Activated naive CD8-positive, alpha-beta T cell treated with anti-CD3 and anti-CD28 coated beads, Interleukin-2, amount 10 ng/mL, durations not matched to agents 7 days and 5 days (primary cell): Measurements from ENCODE around the gene SFMBT1. TPM values are rescaled to one million over a fixed set of nuclear protein-coding genes. Genes with fewer than 3 reads are reported as not detected.

Experiments used
- ATAC-seq: fragments of 150-1000 bp; cut with Tn5 transposase; one replicate; pipeline ENCODE4 v1.10.0; 2021; ENCODE audit warnings: low read depth, moderate library complexity
- POLR2A ChIA-PET: fragments of 350-600 bp; sonication (Branson Sonifier 250); formaldehyde crosslinking; loops from one replicate; lab custom pipeline; 2021; ENCODE audit warnings: antibody characterized with exemption; lab: Charles Lee
- DNase-seq: peaks from one replicate; pipeline ENCODE4 v3.0.0; 2021
- H3K27ac Mint-ChIP-seq: one replicate; pipeline ENCODE4 v1.8.0; 2022; ENCODE audit warnings: mild to moderate bottlenecking, mixed read lengths
- H3K27me3 Mint-ChIP-seq: one replicate; pipeline ENCODE4 v1.8.0; 2022; ENCODE audit warnings: mild to moderate bottlenecking, moderate library complexity, mixed read lengths
- H3K36me3 Mint-ChIP-seq: one replicate; pipeline ENCODE4 v1.8.0; 2021; ENCODE audit warnings: mild to moderate bottlenecking, mixed read lengths
- H3K4me1 Mint-ChIP-seq: one replicate; pipeline ENCODE4 v1.8.0; 2021; ENCODE audit warnings: mixed read lengths
- H3K4me3 Mint-ChIP-seq: one replicate; pipeline ENCODE4 v1.8.0; 2022; ENCODE audit warnings: mild to moderate bottlenecking, moderate library complexity, mixed read lengths
- H3K9me3 Mint-ChIP-seq: one replicate; pipeline ENCODE4 v1.8.0; 2021; ENCODE audit warnings: mixed read lengths
- total RNA-seq, 2 experiments: library from RNA; stranded (reverse); gene quantifications; one replicate each; pipeline ENCODE4 v1.2.3, GENCODE V29; 2021

The SFMBT1 gene, protein sequence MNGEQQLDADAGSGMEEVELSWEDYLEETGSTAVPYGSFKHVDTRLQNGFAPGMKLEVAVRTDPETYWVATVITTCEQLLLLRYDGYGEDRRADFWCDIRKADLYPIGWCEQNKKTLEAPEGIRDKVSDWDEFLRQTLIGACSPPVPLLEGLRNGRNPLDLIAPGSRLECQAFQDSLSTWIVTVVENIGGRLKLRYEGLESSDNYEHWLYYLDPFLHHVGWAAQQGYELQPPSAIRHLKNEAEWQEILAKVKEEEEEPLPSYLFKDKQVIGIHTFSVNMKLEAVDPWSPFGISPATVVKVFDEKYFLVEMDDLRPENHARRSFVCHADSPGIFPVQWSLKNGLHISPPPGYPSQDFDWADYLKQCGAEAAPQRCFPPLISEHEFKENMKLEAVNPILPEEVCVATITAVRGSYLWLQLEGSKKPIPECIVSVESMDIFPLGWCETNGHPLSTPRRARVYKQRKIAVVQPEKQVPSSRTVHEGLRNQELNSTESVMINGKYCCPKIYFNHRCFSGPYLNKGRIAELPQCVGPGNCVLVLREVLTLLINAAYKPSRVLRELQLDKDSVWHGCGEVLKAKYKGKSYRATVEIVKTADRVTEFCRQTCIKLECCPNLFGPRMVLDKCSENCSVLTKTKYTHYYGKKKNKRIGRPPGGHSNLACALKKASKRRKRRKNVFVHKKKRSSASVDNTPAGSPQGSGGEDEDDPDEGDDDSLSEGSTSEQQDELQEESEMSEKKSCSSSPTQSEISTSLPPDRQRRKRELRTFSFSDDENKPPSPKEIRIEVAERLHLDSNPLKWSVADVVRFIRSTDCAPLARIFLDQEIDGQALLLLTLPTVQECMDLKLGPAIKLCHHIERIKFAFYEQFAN
- total RNA-seq: 10 to 100 TPM; 29.5 to 30.8 TPM

DNA sequence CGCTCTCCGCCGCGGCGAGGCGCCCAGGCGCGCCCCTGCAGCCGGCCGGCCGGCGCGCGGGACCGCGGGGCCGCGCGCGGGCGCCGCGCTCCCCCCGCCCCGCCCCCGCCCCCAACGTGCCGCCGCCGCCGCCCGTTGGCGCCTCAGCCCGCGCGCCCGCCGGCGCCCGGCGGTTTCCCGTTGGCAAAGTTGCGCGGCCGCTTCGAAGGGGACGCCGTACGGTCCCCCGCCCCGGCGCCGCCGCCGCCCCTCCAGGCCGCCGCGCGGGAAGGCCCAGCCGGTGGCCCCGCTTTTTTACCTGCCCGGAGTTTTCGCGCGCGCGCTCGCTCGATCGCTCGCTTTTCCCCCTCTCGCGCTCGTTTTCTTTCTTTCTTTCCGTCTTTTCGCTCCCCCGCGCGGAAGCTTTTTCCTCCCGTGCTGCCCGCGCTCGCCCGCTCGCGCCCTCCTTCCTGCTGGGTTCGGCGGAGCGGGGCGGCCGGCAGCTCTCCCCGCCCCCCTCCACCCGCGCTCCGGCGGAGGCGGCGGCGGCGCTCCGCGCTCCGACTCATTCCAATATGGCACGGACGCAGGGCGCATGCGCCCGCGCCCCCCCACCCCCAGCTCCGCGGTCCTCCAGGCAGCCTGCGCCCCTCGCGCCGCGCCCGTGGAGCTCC, at the start of gene SFMBT1:
TSS of gene SFMBT1 (minus strand) at position 556 of the 653 bp plus-strand sequence. CDS start 76,945 bp downstream, outside the sequence.
- POLR2A ChIA-PET: interaction anchor here (0.6 to 2.2 kb wide), 14 partner anchors 14 to 360 kb away, joined by 3 to 8 read pairs (median 4); partner anchors contain the start of genes GNL3 and PBRM1
- peaks cover 5% of the 10 kb centered on the region for H3K27me3 Mint-ChIP-seq
- H3K9me3 Mint-ChIP-seq: no peaks in the 10 kb centered on the region

GRCh38 chr3:53092942-53093341, 47.1 kb upstream of the SFMBT1 start:
- H3K36me3 Mint-ChIP-seq: peaks cover 11% of the 10 kb centered on the region
- POLR2A ChIA-PET: no interaction called here
- H3K27ac Mint-ChIP-seq: no peak overlapping the region
- ATAC-seq (no peak), DNase-seq (no peak)
- H3K9me3 Mint-ChIP-seq: no peaks in the 10 kb centered on the region
- no peak overlapping the region for H3K4me3 Mint-ChIP-seq
- peaks cover 5% of the 10 kb centered on the region for H3K4me1 Mint-ChIP-seq
- H3K27me3 Mint-ChIP-seq: no peaks in the 10 kb centered on the region

More for the DNA sequence above, at the start of gene SFMBT1:
- peak; percentile 49 for ATAC-seq
- Mint-ChIP-seq H3K36me3 (no peaks in the 10 kb centered on the region), H3K4me3 (peak within 1 kb of the TSS; percentile 92), H3K27ac (peak within 1 kb of the TSS; percentile 95), H3K4me1 (peaks cover 25% of the 10 kb centered on the region)
- peak; percentile 77 for DNase-seq

- POLR2A ChIA-PET: no interaction called here
- no peak overlapping the region for H3K4me3 Mint-ChIP-seq
- H3K4me1 Mint-ChIP-seq: peaks cover 2% of the 10 kb centered on the region
- no peak for DNase-seq
- H3K9me3 Mint-ChIP-seq: no peaks in the 10 kb centered on the region
- no peak for ATAC-seq
- H3K36me3 Mint-ChIP-seq: peaks cover 11% of the 10 kb centered on the region
- no peak overlapping the region for H3K27ac Mint-ChIP-seq
- no peaks in the 10 kb centered on the region for H3K27me3 Mint-ChIP-seq
Measured at GRCh38 chr3:53092216-53092615, 46.3 kb upstream of the SFMBT1 start.

DNA sequence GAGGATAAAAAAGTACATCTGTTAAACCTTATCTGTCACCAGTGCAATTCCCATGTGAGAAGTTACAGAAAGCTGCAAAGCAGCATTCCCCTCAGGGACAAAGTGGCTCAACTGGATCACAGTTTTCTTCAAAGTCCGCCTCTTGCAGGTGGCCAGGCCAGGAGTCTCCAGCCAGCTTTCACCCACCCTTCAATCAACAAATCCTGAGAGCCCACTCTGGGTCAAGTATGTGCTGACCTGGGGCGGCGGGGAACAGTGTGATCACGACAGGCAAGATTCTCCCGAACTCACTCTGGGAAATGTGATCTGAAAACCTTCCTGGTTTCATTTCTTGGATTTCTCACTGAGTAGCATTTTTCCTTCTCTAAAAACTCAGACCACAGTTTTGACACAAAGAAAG, 45.1 kb upstream of the SFMBT1 start:
- ATAC-seq (no peak), DNase-seq (no peak)
- peaks cover 10% of the 10 kb centered on the region for H3K36me3 Mint-ChIP-seq
- no peak overlapping the region for H3K4me3 Mint-ChIP-seq
- H3K9me3 Mint-ChIP-seq: no peaks in the 10 kb centered on the region
- H3K27me3 Mint-ChIP-seq: no peaks in the 10 kb centered on the region
- H3K4me1 Mint-ChIP-seq: peaks cover 2% of the 10 kb centered on the region
- H3K27ac Mint-ChIP-seq: peak overlapping the region; percentile 1
- POLR2A ChIA-PET: no interaction called here

DNA sequence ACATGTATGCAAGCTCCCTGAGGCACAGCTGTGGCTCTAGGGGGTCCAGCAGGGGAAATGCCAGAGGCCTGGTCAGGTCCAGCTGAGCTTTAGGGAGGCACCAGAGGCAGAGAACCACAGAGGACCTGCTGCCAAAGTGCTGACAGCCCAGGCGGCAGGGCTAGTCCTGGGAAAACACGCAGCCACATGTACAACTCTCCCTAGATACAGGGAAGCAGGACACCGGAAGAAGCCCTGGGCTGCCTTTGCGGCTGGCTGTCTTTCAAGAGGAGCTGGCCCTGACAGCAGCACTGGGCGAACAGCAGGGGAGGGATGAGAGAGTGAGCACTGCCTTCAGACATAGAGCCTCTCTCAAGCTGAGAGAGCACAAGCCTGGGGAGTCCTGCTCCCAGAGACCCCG, 43.6 kb upstream of the SFMBT1 start:
- POLR2A ChIA-PET: no interaction called here
- DNase-seq (no peak), ATAC-seq (no peak)
- H3K4me3 Mint-ChIP-seq: no peak overlapping the region
- H3K9me3 Mint-ChIP-seq: no peaks in the 10 kb centered on the region
- no peak overlapping the region for H3K27ac Mint-ChIP-seq
- peaks cover 2% of the 10 kb centered on the region for H3K4me1 Mint-ChIP-seq
- H3K27me3 Mint-ChIP-seq: no peaks in the 10 kb centered on the region
- peaks cover 5% of the 10 kb centered on the region for H3K36me3 Mint-ChIP-seq

DNA sequence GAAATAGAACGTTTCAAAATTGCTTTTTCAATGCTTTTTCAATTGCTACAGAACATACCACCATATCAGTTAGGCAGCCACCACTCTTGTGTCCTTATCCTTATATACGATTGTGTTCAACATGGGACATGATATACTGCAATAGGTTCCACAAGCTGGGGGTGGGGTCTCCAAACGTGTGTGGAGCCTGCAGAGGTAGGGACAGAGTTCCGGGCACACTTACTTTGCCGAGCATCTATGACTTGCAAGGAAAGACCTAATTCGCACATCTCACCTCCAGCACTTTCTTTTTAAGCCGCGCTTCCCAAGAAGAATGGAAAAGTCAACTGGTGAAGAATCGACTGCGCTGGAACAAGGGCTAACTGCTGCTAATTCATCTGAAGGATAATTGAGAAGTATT, 39.6 kb upstream of the SFMBT1 start:
- no peak overlapping the region for H3K4me3 Mint-ChIP-seq
- ATAC-seq (no peak), DNase-seq (no peak)
- H3K9me3 Mint-ChIP-seq: no peaks in the 10 kb centered on the region
- POLR2A ChIA-PET: no interaction called here
- H3K4me1 Mint-ChIP-seq: no peaks in the 10 kb centered on the region
- H3K27ac Mint-ChIP-seq: no peak overlapping the region
- H3K36me3 Mint-ChIP-seq: no peaks in the 10 kb centered on the region
- no peaks in the 10 kb centered on the region for H3K27me3 Mint-ChIP-seq

- H3K27me3 Mint-ChIP-seq: no peaks in the 10 kb centered on the region
- no peaks in the 10 kb centered on the region for H3K36me3 Mint-ChIP-seq
- H3K9me3 Mint-ChIP-seq: no peaks in the 10 kb centered on the region
- H3K4me1 Mint-ChIP-seq: no peaks in the 10 kb centered on the region
- no peak for ATAC-seq
- POLR2A ChIA-PET: no interaction called here
- no peak overlapping the region for H3K27ac Mint-ChIP-seq
- DNase-seq: peak; percentile 9
- no peak overlapping the region for H3K4me3 Mint-ChIP-seq
Measured at GRCh38 chr3:53084310-53085001, 38.6 kb upstream of the SFMBT1 start.

DNA sequence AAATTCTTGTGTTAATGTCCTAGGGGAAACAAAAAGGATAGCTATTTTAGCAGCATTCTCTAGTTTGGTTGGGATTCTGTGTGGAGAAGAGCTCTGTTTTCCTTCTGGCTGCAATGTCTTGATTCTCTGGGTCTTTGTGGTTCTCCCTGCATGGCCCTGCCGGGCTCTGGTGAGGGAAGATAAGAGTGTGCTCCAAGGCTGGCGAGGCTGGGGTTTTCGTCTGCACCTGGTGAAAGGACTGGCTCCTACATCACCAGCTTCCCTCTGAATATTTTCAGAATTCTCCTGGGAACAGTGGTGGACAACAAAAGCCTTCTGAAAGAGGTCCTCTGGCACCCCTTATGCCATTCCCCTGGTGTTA, 38.1 kb upstream of the SFMBT1 start:
- Mint-ChIP-seq H3K36me3 (no peaks in the 10 kb centered on the region), H3K9me3 (no peaks in the 10 kb centered on the region), H3K27me3 (no peaks in the 10 kb centered on the region), H3K4me1 (no peaks in the 10 kb centered on the region), H3K4me3 (no peak overlapping the region), H3K27ac (no peak overlapping the region)
- POLR2A ChIA-PET: no interaction called here
- DNase-seq: peak; percentile 5
- no peak for ATAC-seq

DNA sequence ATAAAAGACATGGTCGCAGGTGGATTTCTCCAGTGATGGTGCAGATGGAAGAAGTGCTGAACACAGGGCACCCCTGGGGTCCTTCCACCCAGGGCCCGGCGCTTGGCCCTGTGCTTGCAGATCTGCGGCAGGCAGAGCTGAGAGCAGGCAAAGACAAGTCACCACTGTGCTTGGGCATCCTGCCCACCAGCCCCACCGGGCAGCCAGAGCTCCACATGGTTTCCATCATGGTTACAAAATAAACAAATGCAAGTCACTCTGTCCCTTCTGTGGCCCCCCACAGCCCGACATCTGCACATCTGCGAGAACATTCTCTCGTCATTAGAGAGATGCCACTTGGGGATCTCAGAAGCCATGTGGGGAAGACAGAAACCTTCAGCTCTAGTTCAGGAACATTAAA, 37.6 kb upstream of the SFMBT1 start:
- DNase-seq (peak; percentile 24), ATAC-seq (no peak)
- H3K9me3 Mint-ChIP-seq: no peaks in the 10 kb centered on the region
- no peaks in the 10 kb centered on the region for H3K4me1 Mint-ChIP-seq
- no peak overlapping the region for H3K4me3 Mint-ChIP-seq
- no peak overlapping the region for H3K27ac Mint-ChIP-seq
- no peaks in the 10 kb centered on the region for H3K36me3 Mint-ChIP-seq
- H3K27me3 Mint-ChIP-seq: no peaks in the 10 kb centered on the region
- POLR2A ChIA-PET: interaction anchor here (0.7 kb wide), 1 partner anchor 293 kb away, joined by 4 read pairs; no protein-coding TSS in a partner anchor

- H3K4me1 Mint-ChIP-seq: no peaks in the 10 kb centered on the region
- DNase-seq (peak; percentile 3), ATAC-seq (no peak)
- POLR2A ChIA-PET: interaction anchor here (0.7 kb wide), 1 partner anchor 292 kb away, joined by 4 read pairs; no protein-coding TSS in a partner anchor
- no peak overlapping the region for H3K27ac Mint-ChIP-seq
- no peaks in the 10 kb centered on the region for H3K36me3 Mint-ChIP-seq
- H3K4me3 Mint-ChIP-seq: no peak overlapping the region
- H3K9me3 Mint-ChIP-seq: no peaks in the 10 kb centered on the region
- H3K27me3 Mint-ChIP-seq: no peaks in the 10 kb centered on the region
Measured at GRCh38 chr3:53082736-53083135, 36.9 kb upstream of the SFMBT1 start.

DNA sequence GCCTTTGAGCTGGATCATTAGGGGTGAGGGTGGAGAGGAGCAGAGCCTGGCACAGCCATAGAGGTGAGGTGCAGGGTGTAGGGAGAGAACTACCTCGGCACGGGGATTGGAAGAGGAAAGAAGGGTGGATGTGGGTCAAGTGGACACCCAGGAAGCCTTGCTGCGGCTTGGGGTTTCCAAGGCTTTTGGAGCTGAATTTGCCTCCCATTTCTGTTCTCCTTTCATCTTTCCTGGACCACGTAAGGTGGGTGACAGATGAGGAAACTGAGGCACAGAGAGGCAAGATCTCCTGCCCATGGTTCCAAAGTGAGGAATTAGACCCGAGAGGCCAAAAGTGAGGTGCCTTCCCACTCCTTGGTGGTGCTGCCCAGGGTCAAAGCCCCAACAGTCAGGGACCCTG, 35.4 kb upstream of the SFMBT1 start:
- POLR2A ChIA-PET: interaction anchor here (0.6 kb wide), 1 partner anchor 27 kb away, joined by 3 read pairs; no protein-coding TSS in a partner anchor
- Mint-ChIP-seq H3K27me3 (no peaks in the 10 kb centered on the region), H3K4me1 (no peaks in the 10 kb centered on the region), H3K9me3 (no peaks in the 10 kb centered on the region), H3K36me3 (no peaks in the 10 kb centered on the region), H3K4me3 (no peak overlapping the region), H3K27ac (no peak overlapping the region)
- DNase-seq (peak; percentile 13), ATAC-seq (no peak)

DNA sequence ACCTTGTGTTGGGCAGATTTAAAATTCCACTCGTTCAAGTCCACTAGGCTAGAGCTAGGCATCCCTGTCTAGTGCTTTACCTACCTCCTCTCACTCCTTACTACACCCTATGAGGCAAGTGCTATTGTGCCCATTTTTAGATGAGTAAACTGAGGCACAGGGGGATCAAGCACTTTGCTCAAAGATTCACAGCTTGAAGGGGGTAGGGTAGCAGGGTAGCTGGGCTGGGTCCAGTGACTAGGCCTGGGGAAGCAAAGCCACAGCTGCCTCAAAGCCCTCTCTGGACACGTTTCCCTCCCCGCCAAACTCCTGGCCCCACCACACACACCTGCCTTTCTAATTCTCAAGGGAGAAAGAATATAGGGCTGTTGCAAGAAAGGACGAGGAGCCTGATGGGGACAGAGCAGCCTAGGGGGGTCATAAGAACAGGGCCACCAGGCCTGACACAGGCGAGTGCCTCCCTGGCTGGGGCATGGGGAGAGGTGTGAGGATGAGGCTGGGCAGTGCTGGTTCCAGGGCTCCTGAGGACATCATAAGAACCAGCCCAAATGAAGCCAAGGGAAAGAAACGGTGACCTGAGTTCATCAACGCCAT, 34.8 kb upstream of the SFMBT1 start:
- H3K27me3 Mint-ChIP-seq: no peaks in the 10 kb centered on the region
- H3K9me3 Mint-ChIP-seq: no peaks in the 10 kb centered on the region
- no peaks in the 10 kb centered on the region for H3K4me1 Mint-ChIP-seq
- DNase-seq: peak; percentile 25
- H3K4me3 Mint-ChIP-seq: no peak overlapping the region
- no peak for ATAC-seq
- POLR2A ChIA-PET: interaction anchor here (0.6 kb wide), 1 partner anchor 27 kb away, joined by 3 read pairs; no protein-coding TSS in a partner anchor
- H3K36me3 Mint-ChIP-seq: no peaks in the 10 kb centered on the region
- H3K27ac Mint-ChIP-seq: no peak overlapping the region
